Keratinocyte (primary cell): Measurements from ENCODE around the gene ATF6B.

ENCODE experiments used
- CTCF ChIP-seq, 3 experiments: IDR thresholded peaks in 1 of 3; conservative IDR thresholded peaks in 1 of 3; optimal IDR thresholded peaks in 1 of 3; 2 replicates in 2 of 3; 3 replicates in 1 of 3; pipeline versions ENCODE3 to v1.5.1; 2011; ENCODE audit warnings: low read length in 3 of 3, mild to moderate bottlenecking in 3 of 3, moderate library complexity in 2 of 3, control low read depth in 1 of 3, inconsistent platforms in 1 of 3; ENCODE audit not compliant: insufficient read depth in 2 of 3; ENCODE audit errors: extremely low read depth in 1 of 3
- EZH2 ChIP-seq: IDR thresholded peaks from one replicate; pipeline ENCODE4 v1.6.1; 2012; ENCODE audit warnings: inconsistent platforms, mild to moderate bottlenecking, low read length, moderate library complexity

GRCh38 chr6:32173051-32173727 is 45.1 kb upstream of the ATF6B start:
- TF ChIP-seq EZH2 = no peak
- no peak for TF ChIP-seq CTCF (optimal IDR thresholded peaks at IDR 0.05 in 1 of 3, IDR thresholded peaks at IDR 0.05 in 1 of 3, conservative IDR thresholded peaks at IDR 0.05 in 1 of 3; ENCODE audit: extremely low read depth in 1 of 3, insufficient read depth in 2 of 3, low read length in 3 of 3)
